Retinal pigment epithelial cell (primary cell): Measurements from ENCODE around the gene HSH2D.

ENCODE experiments used
- DNase-seq: peaks from one replicate; pipeline ENCODE4 v3.0.0-alpha.2; 2010; ENCODE audit warnings: low read depth
- H3K4me3 ChIP-seq: 2 replicates; pipeline ENCODE4 v1.5.1; 2011; ENCODE audit warnings: mild to moderate bottlenecking, low read length, control low read depth, moderate library complexity
- CTCF ChIP-seq: conservative IDR thresholded peaks from 2 replicates; pipeline ENCODE4 v1.5.1; 2011; ENCODE audit warnings: low read depth, low read length, control low read depth, inconsistent platforms

HSH2D gene

GRCh38 chr19:16100524-16100923, 43.0 kb upstream of the HSH2D start:
- TF ChIP-seq CTCF: no peak
- no peak for DNase-seq
- no peak overlapping the region for H3K4me3 ChIP-seq

GRCh38 chr19:16104722-16105121, 38.8 kb upstream of the HSH2D start:
- no peak for TF ChIP-seq CTCF

GRCh38 chr19:16106121-16106520, 37.4 kb upstream of the HSH2D start:
- no peak for DNase-seq
- TF ChIP-seq CTCF: no peak
- no peak overlapping the region for H3K4me3 ChIP-seq

More at GRCh38 chr19:16104722-16105121, 38.8 kb upstream of the HSH2D start:
- H3K4me3 ChIP-seq: no peak overlapping the region
- DNase-seq: no peak

GRCh38 chr19:16111160-16111908, 32.2 kb upstream of the HSH2D start, which contains the start of gene RAB8A:
TSS of gene RAB8A (plus strand) at chr19:16111889. CDS start at chr19:16111902, 13 bp downstream.
- TF ChIP-seq CTCF: peak; percentile 73

GRCh38 chr19:16111909-16112752, 31.4 kb upstream of the HSH2D start:
- peak overlapping the region; percentile 94 for H3K4me3 ChIP-seq
- no peak for TF ChIP-seq CTCF
- no peak for DNase-seq

More at GRCh38 chr19:16111160-16111908, 32.2 kb upstream of the HSH2D start, which contains the start of gene RAB8A:
- DNase-seq: peak; percentile 97
- peak within 1 kb of the TSS; percentile 94 for H3K4me3 ChIP-seq

- DNase-seq: no peak
- TF ChIP-seq CTCF: no peak
- peak overlapping the region; percentile 94 for H3K4me3 ChIP-seq
Measured at GRCh38 chr19:16112778-16113177, 30.7 kb upstream of the HSH2D start.
